Lung (tissue), 12 donors: ENCODE data around the gene CELA2B. TPM values are rescaled to one million over a fixed set of nuclear protein-coding genes. Genes with fewer than 3 reads are reported as not detected.

ENCODE experiments used
- ATAC-seq: fragments of 200-7000 bp; cut with Tn5 transposase; one replicate; pipeline ENCODE4 v1.9.1; 2020; ENCODE audit warnings: moderate number of reproducible peaks; ENCODE audit not compliant: insufficient read depth, low FRiP score
- DNase-seq, 3 donors: peaks; one replicate each; pipeline ENCODE4 v3.0.0-alpha.2; 2013 to 2017
- H3K27ac ChIP-seq, 2 donors: one replicate each; pipeline ENCODE4 v1.5.1; 2013; ENCODE audit warnings: mild to moderate bottlenecking in 2 of 2, moderate library complexity in 2 of 2, control low read depth in 1 of 2, inconsistent platforms in 1 of 2, low read depth in 1 of 2, low read length in 1 of 2
- H3K27me3 ChIP-seq, 3 donors: one replicate each; pipeline ENCODE4 v1.5.1; 2013; ENCODE audit warnings: low read length in 2 of 3; ENCODE audit not compliant: control insufficient read depth in 3 of 3, insufficient read depth in 3 of 3
- H3K36me3 ChIP-seq, 4 donors: one replicate each; pipeline ENCODE4 v1.5.1; 2013; ENCODE audit warnings: low read length in 4 of 4, mild to moderate bottlenecking in 1 of 4, moderate library complexity in 1 of 4; ENCODE audit not compliant: control insufficient read depth in 4 of 4, insufficient read depth in 4 of 4
- H3K4me1 ChIP-seq, 5 donors: one replicate each; pipeline ENCODE4 v1.5.1; 2013; ENCODE audit warnings: low read length in 5 of 5, mild to moderate bottlenecking in 2 of 5, moderate library complexity in 1 of 5; ENCODE audit not compliant: control insufficient read depth in 5 of 5, insufficient read depth in 5 of 5
- H3K4me3 ChIP-seq: one replicate; pipeline ENCODE4 v1.5.1; 2013; ENCODE audit warnings: mild to moderate bottlenecking, control low read depth, moderate library complexity
- H3K9ac ChIP-seq, 2 donors: one replicate each; pipeline ENCODE4 v1.5.1; 2013; ENCODE audit warnings: low read length in 2 of 2, control low read depth in 1 of 2; ENCODE audit not compliant: insufficient read depth in 1 of 2
- H3K9me3 ChIP-seq, 4 donors: one replicate each; pipeline ENCODE4 v1.5.1; 2013; ENCODE audit warnings: low read length in 3 of 4, mild to moderate bottlenecking in 1 of 4, moderate library complexity in 1 of 4; ENCODE audit not compliant: control insufficient read depth in 4 of 4, insufficient read depth in 3 of 4
- WGBS, 2 donors: extraction: QIAGEN DNeasy Blood & Tissue Kit; methylation state at CpG; one replicate each; pipeline ENCODE4 v1.1.7; 2013; 5-methylcytosine and 5-hydroxymethylcytosine counted together
- polyA plus RNA-seq, 2 donors: library from polyadenylated mRNA; stranded (reverse); fragments of 200-250 nt; gene quantifications; one replicate each; pipeline ENCODE4 v1.2.1, GENCODE V29; 2013
- total RNA-seq, 2 donors: library from RNA; depleted of rRNA in 1 of 2; stranded (reverse); fragments of >200 nt in 1 of 2; gene quantifications; one replicate each; pipeline ENCODE4 v1.2.1, GENCODE V29; 2014 to 2021
- TF ChIP-seq, protein P1 (sequence below): IDR thresholded peaks from 2 replicates; pipeline ENCODE4 v1.5.1; 2012; ENCODE audit warnings: mild to moderate bottlenecking; ENCODE audit errors: control extremely low read depth, extremely low read depth
- donor health status: control.
- donor health status: control.
- donor health status: Bipolar disorder and iron deficiency.
- donor health status: healthy.
- donor health status: DM: yes; HTN: yes; CAD: no.

The CELA2B gene
- total and polyA plus RNA-seq, 4 donors: 0.63 to 1.3 TPM; not detected in 2

- H3K9ac ChIP-seq: no peak overlapping the region
- H3K36me3 ChIP-seq: no peaks in the 10 kb centered on the region
- H3K4me1 ChIP-seq: peaks cover 0 to 10% (median 0%) of the 10 kb centered on the region in 5 donors
- H3K9me3 ChIP-seq: no peaks in the 10 kb centered on the region
- no peak overlapping the region for H3K27ac ChIP-seq
- H3K4me3 ChIP-seq: no peak overlapping the region
- TF ChIP-seq, protein P1, sequence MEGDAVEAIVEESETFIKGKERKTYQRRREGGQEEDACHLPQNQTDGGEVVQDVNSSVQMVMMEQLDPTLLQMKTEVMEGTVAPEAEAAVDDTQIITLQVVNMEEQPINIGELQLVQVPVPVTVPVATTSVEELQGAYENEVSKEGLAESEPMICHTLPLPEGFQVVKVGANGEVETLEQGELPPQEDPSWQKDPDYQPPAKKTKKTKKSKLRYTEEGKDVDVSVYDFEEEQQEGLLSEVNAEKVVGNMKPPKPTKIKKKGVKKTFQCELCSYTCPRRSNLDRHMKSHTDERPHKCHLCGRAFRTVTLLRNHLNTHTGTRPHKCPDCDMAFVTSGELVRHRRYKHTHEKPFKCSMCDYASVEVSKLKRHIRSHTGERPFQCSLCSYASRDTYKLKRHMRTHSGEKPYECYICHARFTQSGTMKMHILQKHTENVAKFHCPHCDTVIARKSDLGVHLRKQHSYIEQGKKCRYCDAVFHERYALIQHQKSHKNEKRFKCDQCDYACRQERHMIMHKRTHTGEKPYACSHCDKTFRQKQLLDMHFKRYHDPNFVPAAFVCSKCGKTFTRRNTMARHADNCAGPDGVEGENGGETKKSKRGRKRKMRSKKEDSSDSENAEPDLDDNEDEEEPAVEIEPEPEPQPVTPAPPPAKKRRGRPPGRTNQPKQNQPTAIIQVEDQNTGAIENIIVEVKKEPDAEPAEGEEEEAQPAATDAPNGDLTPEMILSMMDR: no peak
- WGBS, 2 donors: 87 to 91% methylated on average over 13 of the region's 13 CpGs
- ATAC-seq: no peak
- no peaks in the 10 kb centered on the region for H3K27me3 ChIP-seq
- DNase-seq: no peak
These were observed 35.5 kb upstream of the CELA2B start for GRCh38 chr1:15440357-15440756.

- WGBS, 2 donors: 80 to 84% methylated on average over 6 of the region's 6 CpGs
- DNase-seq (no peak), ATAC-seq (no peak)
- Histone ChIP-seq H3K27ac (no peak overlapping the region), H3K27me3 (no peaks in the 10 kb centered on the region), H3K9ac (no peak overlapping the region), H3K4me1 (peaks cover 0 to 10% (median 0%) of the 10 kb centered on the region in 5 donors), H3K4me3 (no peak overlapping the region), H3K9me3 (no peaks in the 10 kb centered on the region), H3K36me3 (no peaks in the 10 kb centered on the region)
- TF ChIP-seq, protein P1: no peak
These were observed 34.7 kb upstream of the CELA2B start for GRCh38 chr1:15441247-15441646.

- WGBS, 2 donors: 93 to 94% methylated on average over 8 of the region's 8 CpGs
- no peak overlapping the region for H3K9ac ChIP-seq
- H3K9me3 ChIP-seq: no peaks in the 10 kb centered on the region
- H3K36me3 ChIP-seq: no peaks in the 10 kb centered on the region
- no peak for ATAC-seq
- H3K4me1 ChIP-seq: peaks cover 0 to 10% (median 0%) of the 10 kb centered on the region in 5 donors
- TF ChIP-seq, protein P1: no peak
- H3K27ac ChIP-seq: no peak overlapping the region
- peaks cover 0 to 2% (median 0%) of the 10 kb centered on the region in 3 donors for H3K27me3 ChIP-seq
- no peak overlapping the region for H3K4me3 ChIP-seq
- no peak for DNase-seq
These were observed 33.8 kb upstream of the CELA2B start for GRCh38 chr1:15442119-15442518.

- Histone ChIP-seq H3K36me3 (no peaks in the 10 kb centered on the region), H3K4me1 (peaks cover 0 to 10% (median 0%) of the 10 kb centered on the region in 5 donors), H3K4me3 (no peak overlapping the region), H3K9me3 (no peaks in the 10 kb centered on the region), H3K27ac (no peak overlapping the region), H3K27me3 (peaks cover 0 to 6% (median 0%) of the 10 kb centered on the region in 3 donors), H3K9ac (no peak overlapping the region)
- TF ChIP-seq, protein P1: no peak
- DNase-seq (no peak), ATAC-seq (no peak)
- 86 to 91% methylated on average over 5 of the region's 5 CpGs for WGBS, 2 donors
These were observed 33.1 kb upstream of the CELA2B start for GRCh38 chr1:15442759-15443158.
